NOMO-1 treated with DMSO at 0.1 percent for 48 hours (cell line): ENCODE measurements around the gene TELO2.
"Not testable (repeated sequence)": the region's sequence is repeated elsewhere in the genome, so short reads cannot be mapped to it uniquely, and the experiment has no call there.

ENCODE experiments used
- DNase-seq: peaks from one replicate; lab custom pipeline; 2025; ENCODE audit not compliant: unreplicated experiment; lab: John Stamatoyannopoulos, UW

TELO2 gene

GRCh38 chr16:1475552-1476114 is 17.5 kb upstream of the TELO2 start:
- no peak for DNase-seq

GRCh38 chr16:1477033-1477432 is 16.1 kb upstream of the TELO2 start:
- DNase-seq = no peak

- not testable (repeated sequence) for DNase-seq
Measured at GRCh38 chr16:1478937-1479336, 14.2 kb upstream of the TELO2 start.

GRCh38 chr16:1481906-1482835 is 11.0 kb upstream of the TELO2 start:
- DNase-seq = no peak

DNA sequence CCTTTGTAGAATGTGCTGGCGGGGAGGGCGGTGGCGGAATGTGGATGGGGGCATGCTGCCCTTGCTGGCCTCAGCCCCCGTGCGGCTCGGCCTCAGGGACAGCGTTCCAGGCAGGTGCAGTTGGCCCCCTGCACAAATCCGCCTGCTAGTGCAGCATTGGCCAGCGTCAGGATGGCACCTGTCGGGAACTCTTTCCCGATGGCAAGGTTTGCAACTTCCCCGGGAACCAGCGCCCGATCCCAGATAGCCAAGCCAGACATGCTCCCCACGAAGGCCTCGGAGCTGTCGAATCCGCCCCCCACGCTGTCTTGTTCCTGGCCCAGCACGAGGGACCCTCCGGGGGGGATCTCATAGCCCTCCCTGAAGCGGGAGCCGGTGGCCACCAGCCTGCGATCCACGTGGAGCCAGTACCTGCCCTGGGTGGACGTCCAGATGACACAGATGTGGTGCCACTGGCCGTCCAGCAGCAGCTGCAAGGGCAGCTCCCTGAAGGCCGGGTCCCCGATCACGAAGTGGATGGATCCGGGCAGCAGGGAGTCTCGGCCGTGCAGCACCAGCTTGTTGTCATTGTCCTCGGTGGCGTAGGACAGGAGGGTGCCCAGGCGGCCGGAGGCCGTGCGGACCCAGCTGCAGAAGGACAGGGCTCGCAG is 7.2 kb upstream of the TELO2 start:
- no peak for DNase-seq

DNA sequence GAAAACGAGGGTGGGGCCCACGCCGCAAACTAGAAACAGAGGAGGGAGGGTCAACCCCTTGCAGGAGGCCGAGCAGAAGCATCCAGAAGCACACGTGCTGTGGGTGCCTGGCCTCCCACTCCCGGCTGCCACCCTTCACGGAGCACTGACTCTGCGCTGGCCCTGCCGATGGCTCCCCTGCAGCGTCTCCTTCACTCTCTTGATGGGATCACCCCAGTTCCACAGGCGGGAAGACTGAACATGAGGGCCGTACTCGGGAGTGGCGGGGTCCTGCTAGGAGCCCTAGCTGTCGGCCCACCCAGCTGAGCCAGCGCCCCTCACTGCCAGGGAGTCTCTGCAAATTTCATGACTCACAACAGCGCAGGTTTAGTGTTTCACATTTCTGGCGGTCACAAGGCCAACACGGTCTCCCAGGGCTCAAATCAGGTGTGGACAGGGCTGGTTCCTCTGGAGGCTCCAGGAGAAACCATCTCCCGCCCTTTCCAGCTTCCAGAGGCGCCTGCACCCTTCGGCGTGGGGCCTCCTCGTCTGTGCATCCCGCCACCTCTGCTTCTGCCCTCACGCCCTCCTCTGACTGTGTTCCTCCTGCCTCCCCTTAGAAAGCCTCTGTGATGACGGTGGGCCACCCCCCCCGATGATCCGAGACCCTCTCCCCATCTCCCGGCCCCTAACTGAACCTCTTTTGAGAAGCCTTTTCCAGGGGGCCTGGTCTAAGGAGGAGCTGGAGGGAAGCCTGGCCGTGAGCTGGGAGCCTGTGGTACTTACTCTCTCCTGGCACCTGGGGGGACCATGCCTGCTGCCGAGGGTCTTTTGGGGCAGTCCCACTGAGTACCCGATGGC is 6.4 kb upstream of the TELO2 start:
- DNase-seq = no peak

- DNase-seq = no peak
Measured at GRCh38 chr16:1487395-1488053, 5.6 kb upstream of the TELO2 start.

- no peak for DNase-seq
Measured at GRCh38 chr16:1488054-1488601, 5.0 kb upstream of the TELO2 start.

GRCh38 chr16:1488619-1489018 is 4.5 kb upstream of the TELO2 start, which contains the start of gene PTX4:
Gene PTX4, minus strand, starts transcription at chr16:1488944. Its CDS starts 35 bp downstream, at chr16:1488909.
- no peak for DNase-seq

DNA sequence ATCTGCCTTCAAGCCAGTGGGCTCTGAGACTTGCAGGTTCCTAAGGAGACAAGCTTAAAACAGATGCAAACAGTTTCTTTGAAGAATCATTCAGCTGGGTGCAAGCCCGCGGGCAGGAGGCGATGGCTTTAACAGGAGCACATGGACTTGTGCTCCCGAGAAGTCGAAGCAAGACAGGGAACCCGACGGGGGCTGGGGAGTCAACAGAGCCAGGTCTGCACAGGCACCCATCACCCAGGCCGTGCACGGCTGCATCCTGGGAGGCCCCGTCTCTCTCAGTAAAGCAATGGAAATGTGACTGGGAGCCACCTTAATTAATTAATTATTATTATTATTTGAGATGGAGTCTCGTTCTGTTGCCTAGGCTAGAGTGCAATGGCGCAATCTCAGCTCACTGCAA is 4.1 kb upstream of the TELO2 start:
- DNase-seq = no peak

GRCh38 chr16:1491327-1491726 is 1.8 kb upstream of the TELO2 start:
- no peak for DNase-seq

DNA sequence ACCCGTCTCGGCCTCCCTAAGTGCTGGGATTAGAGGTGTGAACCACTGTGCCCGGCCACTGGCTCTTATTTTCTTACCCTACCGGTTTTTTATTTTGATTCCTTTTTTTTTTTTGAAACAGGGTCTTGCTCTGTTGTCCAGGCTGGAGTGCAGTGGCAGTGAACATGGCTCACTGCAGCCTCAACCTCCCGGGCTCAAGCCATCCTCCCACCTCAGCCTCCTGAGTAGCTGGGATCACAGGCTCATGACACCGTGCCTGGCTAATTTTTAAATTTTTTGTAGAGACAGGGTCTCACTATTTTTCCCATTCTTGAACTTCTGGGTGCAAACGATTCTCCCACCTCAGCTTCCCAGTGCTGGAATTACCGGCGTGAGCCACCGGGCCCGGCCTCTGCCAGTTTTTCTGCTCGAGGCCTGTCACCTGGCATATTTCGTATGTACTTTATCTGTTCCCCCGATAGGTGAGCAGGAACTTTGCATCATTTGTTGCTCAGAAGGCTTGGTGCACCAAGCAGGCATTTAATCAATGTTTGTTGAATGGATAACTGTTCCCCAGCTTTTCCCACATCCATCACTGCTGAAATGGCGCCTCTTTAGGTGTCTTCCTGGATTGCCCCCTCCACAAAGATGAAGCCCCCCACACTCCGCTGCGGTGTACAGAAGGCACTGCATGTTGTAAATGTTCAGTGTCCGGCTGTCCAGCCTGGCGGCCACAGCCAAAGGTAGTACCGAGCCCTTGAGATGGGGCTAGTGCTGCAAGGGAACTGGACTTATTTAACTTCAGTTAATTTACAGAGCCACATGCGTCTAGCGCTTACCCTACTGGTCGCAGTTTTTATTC is 858 bp upstream of the TELO2 start:
- DNase-seq = no peak

- DNase-seq = no peak
Measured at GRCh38 chr16:1493746-1494094, 560 bp downstream of the TELO2 start.

- no peak for DNase-seq
Measured at GRCh38 chr16:1494129-1494640, 1.0 kb downstream of the TELO2 start.

- no peak for DNase-seq
Measured at GRCh38 chr16:1494711-1495110, 1.6 kb downstream of the TELO2 start.

DNA sequence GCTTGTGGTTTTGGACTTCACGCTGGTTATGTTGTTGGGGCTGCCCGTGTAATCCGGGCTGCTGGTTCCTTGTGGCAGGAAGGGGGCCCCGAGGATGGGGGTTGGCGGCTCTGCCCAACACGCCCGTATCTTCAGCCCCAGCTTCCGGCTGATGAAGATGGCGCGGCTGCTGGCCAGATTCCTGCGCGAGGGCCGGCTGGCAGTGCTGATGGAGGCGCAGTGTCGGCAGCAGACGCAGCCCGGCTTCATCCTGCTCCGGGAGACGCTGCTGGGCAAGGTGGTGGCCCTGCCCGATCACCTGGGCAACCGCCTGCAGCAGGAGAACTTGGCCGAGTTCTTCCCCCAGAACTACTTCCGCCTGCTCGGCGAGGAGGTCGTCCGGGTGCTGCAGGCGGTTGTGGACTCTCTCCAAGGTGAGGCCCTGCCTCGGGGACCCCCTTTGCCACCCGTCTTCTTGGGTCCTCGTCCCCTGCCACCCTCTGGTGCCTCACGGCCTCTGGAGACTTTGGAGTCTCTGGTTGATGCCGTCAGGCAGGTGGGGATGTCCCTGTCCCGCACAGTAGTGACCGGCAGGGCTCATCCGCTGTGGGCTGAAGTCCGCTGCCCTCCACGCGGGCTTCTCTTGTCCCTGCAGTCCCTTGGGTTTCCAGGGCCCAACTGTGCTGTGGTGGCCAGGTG is 2.2 kb downstream of the TELO2 start:
- DNase-seq = no peak

DNA sequence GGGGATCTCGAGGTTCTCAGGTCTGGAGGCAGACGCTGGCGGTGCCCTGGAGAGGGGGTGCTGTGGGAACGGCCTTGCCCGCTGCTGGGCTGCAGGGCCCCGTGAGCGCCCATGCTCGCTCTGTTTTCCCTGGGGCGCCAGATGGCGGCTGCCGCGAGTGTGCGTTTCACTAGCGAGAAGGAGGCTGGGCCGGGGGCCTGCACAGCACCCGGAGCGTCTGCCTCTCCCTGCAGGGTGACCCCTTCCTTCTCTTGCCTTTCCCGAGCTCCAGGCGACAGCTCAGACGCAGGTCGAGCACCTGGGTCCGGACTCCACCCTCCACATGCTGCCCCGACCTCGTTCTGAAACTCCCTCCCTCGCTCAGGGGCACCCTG is 2.7 kb downstream of the TELO2 start:
- DNase-seq = no peak

- DNase-seq = no peak
Measured at GRCh38 chr16:1496464-1496863, 3.3 kb downstream of the TELO2 start.
